Adrenal gland (tissue), 12 donors: ENCODE data around the gene SPECC1L. TPM values are rescaled to one million over a fixed set of nuclear protein-coding genes. Genes with fewer than 3 reads are reported as not detected.
A peak's percentile ranks its signal among the peaks of the same experiment; 100 is the strongest.

ENCODE experiments used
- DNase-seq, 7 donors: peaks; one replicate each; pipeline ENCODE4 v3.0.0-alpha.2; 2019 to 2020
- H3K27ac ChIP-seq, 5 donors: fragments of 200-600 bp; sonication (generic) in 4 of 5; 1 replicate in 3 of 5; 2 replicates in 2 of 5; pipeline versions ENCODE4 v1.5.1 to v1.8.0; 2016 to 2020; ENCODE audit warnings: mild to moderate bottlenecking in 1 of 5
- H3K27me3 ChIP-seq: fragments of 200-600 bp; 2 replicates; pipeline ENCODE4 v1.8.0; 2021
- H3K36me3 ChIP-seq, 2 donors: fragments of 200-600 bp; replicated peaks in 1 of 2; 1 replicate in 1 of 2; 2 replicates in 1 of 2; pipeline versions ENCODE4 v1.5.1 to v1.8.0; 2018 to 2022
- H3K4me1 ChIP-seq, 2 donors: fragments of 200-600 bp; replicated peaks in 1 of 2; 1 replicate in 1 of 2; 2 replicates in 1 of 2; pipeline versions ENCODE4 v1.5.1 to v1.8.0; 2018 to 2021
- H3K4me3 ChIP-seq, 4 donors: fragments of 200-600 bp; sonication (generic) in 3 of 4; one replicate each; pipeline ENCODE4 v1.5.1; 2016 to 2018
- H3K9me3 ChIP-seq, 3 donors: fragments of 200-600 bp; sonication (generic) in 1 of 3; replicated peaks in 1 of 3; 1 replicate in 2 of 3; 2 replicates in 1 of 3; pipeline versions ENCODE4 v1.5.1 to v1.8.0; 2016 to 2021
- CTCF ChIP-seq, 6 experiments: fragments of 450-650 bp in 4 of 6; fragments of 200-600 bp in 2 of 6; sonication (generic) in 1 of 6; IDR thresholded peaks; 1 replicate in 5 of 6; 2 replicates in 1 of 6; pipeline versions ENCODE4 v1.5.1 to v1.8.0; 2016 to 2021; ENCODE audit warnings: antibody characterized with exemption in 6 of 6, mild to moderate bottlenecking in 2 of 6, moderate library complexity in 1 of 6
- POLR2A ChIP-seq, 2 donors: fragments of 450-650 bp; IDR thresholded peaks; one replicate each; pipeline ENCODE4 v1.6.1; 2017; ENCODE audit warnings: antibody characterized with exemption in 2 of 2, mild to moderate bottlenecking in 2 of 2, moderate library complexity in 1 of 2
- WGBS, 4 donors: extraction: QIAGEN DNeasy Blood & Tissue Kit in 2 of 4; methylation state at CpG; one replicate each; pipeline versions ENCODE4 v1.1.5 to v1.1.7; 2013 to 2017; 5-methylcytosine and 5-hydroxymethylcytosine counted together
- intact Hi-C, 2 donors: fragments of 100-400 bp; cut with DNase I; formaldehyde crosslinking; loops; one replicate each; pipeline versions ENCODE4 v1.14.1 to v1.15.0; 2022 to 2023
- polyA plus RNA-seq, 3 donors: library from polyadenylated mRNA; stranded (reverse); fragments of 200-250 nt in 2 of 3; fragments of 350-450 nt in 1 of 3; fragmentation: Illumina TruSeq in 1 of 3; extraction: RNeasy Lipid Tissue Mini Kit (QIAGEN cat#74804) in 1 of 3; gene quantifications; one replicate each; pipeline ENCODE4 v1.2.3, GENCODE V29; 2013 to 2014
- total RNA-seq, 9 donors: library from RNA; depleted of rRNA in 4 of 9; stranded (reverse); fragments of >200 nt in 4 of 9; fragments of 120-200 nt in 1 of 9; fragmentation: NEBNext Ultra II Directional in 1 of 9; extraction: Animal tissue kit (Norgen Biotek cat#: 25700) in 1 of 9; gene quantifications; one replicate each; pipeline versions ENCODE4 v1.1.0 to v1.2.4, GENCODE V29; 2013 to 2023
- donor health status: healthy with polysubstance abuse.
- donor health status: Bipolar disorder and iron deficiency.
- donor health status: DM: yes; HTN: yes; CAD: no.
- donor health status: DM: no; HTN: no; CAD: no.
- donor health status: DM: no; HTN: no; CAD: no.
- donor health status: DM: yes; HTN: yes; CAD: no.

The SPECC1L gene
- total and polyA plus RNA-seq, 12 donors: 7.2 to 121 (median 43.5) TPM

GRCh38 chr22:24406322-24407277 lies 136.0 kb downstream of the SPECC1L start:
- intact Hi-C loops: no loop called here
- peak overlapping the region in 2 of 5 donors; percentile 60 to 66 for H3K27ac ChIP-seq
- H3K36me3 ChIP-seq: peaks cover 0 to 1% of the 10 kb centered on the region in 2 donors
- no peaks in the 10 kb centered on the region for H3K27me3 ChIP-seq
- TF ChIP-seq POLR2A (IDR thresholded peaks at IDR 0.05): no peak
- no peak for TF ChIP-seq CTCF (IDR thresholded peaks at IDR 0.05)
- peak in 4 of 7 donors; percentile 5 to 77 (median 22) for DNase-seq
- no peaks in the 10 kb centered on the region for H3K9me3 ChIP-seq
- no peak overlapping the region for H3K4me3 ChIP-seq
- 76 to 82% (median 78%) methylated on average over 16 to 19 of the region's 19 CpGs for WGBS, 4 donors
- peaks cover 27 to 68% of the 10 kb centered on the region in 2 donors for H3K4me1 ChIP-seq

GRCh38 chr22:24407278-24407665 lies 136.6 kb downstream of the SPECC1L start:
- peaks cover 0 to 5% of the 10 kb centered on the region in 2 donors for H3K36me3 ChIP-seq
- H3K4me1 ChIP-seq: peaks cover 25 to 63% of the 10 kb centered on the region in 2 donors
- WGBS, 4 donors: 52 to 89% (median 67%) methylated on average over 5 to 15 of the region's 15 CpGs
- no peaks in the 10 kb centered on the region for H3K9me3 ChIP-seq
- peak overlapping the region in 2 of 5 donors; percentile 60 to 66 for H3K27ac ChIP-seq
- TF ChIP-seq POLR2A (IDR thresholded peaks at IDR 0.05) (no peak), CTCF (IDR thresholded peaks at IDR 0.05) (no peak)
- intact Hi-C loops: no loop called here
- peak in 5 of 7 donors; percentile 14 to 46 (median 42) for DNase-seq
- H3K4me3 ChIP-seq: no peak overlapping the region
- H3K27me3 ChIP-seq: no peaks in the 10 kb centered on the region

- H3K36me3 ChIP-seq: peaks cover 0 to 5% of the 10 kb centered on the region in 2 donors
- intact Hi-C loops: no loop called here
Measured at GRCh38 chr22:24407884-24408283, 137.3 kb downstream of the SPECC1L start.

More at GRCh38 chr22:24407884-24408283, 137.3 kb downstream of the SPECC1L start:
- TF ChIP-seq POLR2A (IDR thresholded peaks at IDR 0.05) (no peak), CTCF (IDR thresholded peaks at IDR 0.05) (no peak)
- Histone ChIP-seq H3K9me3 (no peaks in the 10 kb centered on the region), H3K27me3 (no peaks in the 10 kb centered on the region), H3K4me1 (peaks cover 20 to 57% of the 10 kb centered on the region in 2 donors), H3K27ac (peak overlapping the region in 3 of 5 donors; percentile 16 to 66 (median 62)), H3K4me3 (no peak overlapping the region)
- DNase-seq: peak in 2 of 7 donors; percentile 5 to 6
- 71 to 82% (median 78%) methylated on average over 4 of the region's 4 CpGs for WGBS, 4 donors
